Stimulated activated CD8-positive, alpha-beta memory T cell treated with anti-CD3 and anti-CD28 coated beads, Interleukin-4, amount 100 ng/mL, for 48 hours (primary cell): ENCODE data around the gene RNASE1.

Source experiments
- DNase-seq: peaks from one replicate; pipeline ENCODE4 v3.0.0-alpha.2; 2020

Gene RNASE1

DNA sequence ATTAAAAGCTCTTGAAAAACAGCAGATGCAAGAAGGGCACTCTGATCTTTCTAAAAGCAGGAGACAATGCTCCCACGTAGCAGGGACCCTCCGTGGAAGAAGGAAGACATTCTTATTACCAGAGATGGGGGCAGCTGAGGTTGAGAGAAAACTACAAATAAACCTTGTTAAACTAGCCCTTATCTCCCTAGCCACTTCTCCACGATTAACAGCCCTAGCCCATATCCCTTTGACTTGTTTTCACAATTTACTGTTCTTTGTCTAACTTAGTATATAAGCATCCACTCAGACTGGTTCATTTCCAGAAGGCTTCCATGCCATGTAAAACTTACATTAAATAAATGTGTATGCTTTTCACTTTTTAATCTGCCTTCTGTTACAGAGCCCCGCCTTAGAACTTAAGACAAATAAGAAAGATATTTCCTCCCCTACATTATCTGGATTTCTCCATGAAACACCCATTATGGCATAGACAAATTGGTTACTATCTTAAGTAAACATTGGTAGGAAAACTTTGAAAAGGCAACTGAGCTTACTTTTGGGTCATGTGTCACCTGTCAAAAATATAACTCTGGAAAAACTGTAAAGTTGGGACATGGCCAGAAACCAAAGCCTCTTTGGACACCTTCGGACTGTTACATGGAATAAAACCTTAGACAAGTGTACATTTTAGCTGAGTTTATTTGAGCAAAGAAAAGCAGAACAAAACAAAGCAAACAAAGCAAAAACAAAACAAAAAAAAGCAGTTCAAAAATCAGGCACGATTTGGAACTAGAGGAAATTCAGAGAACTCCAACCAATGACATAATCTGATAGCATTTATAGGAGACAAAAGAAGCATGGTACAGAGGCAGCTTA is 4.9 kb upstream of the RNASE1 start:
- DNase-seq = no peak

DNA sequence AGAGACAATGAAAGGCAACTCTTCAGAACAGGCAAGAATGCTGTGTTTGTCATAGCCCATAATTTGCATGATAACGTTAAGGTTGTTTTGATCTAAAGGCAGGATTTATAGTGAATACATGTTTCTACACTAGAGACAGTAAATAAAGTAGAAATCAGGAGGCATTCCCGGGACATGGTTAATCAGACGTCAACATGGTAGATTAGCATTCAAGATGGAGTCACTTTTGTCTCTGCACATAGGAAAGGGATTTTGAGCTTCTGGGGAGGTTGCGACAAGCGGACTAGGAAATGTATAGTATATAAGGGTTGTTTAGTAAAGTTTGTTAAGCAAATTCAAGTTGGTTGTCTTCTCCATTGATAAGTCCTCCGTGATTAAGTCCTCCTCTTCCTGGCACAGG is 2.8 kb upstream of the RNASE1 start:
- no peak for DNase-seq

DNA sequence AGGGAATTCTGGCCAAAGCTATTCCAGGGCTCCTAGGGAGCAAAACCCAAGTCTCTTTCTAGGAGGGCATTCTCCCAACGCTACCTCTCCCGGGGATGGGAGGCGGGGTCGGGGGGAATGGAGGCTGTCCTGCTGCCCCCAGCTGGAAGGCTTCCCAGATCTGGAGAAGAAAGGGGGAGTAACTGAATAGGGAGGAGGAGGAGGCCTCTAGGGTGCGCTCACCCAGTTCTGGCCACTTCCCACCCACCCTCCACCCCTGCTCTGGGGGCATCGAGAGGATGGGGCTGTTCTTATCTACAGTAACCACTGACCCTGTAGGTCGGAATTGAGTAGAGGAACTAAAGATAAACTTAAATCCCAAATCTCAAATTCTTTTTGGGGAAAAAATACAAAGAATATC is 579 bp upstream of the RNASE1 start:
- DNase-seq = no peak

DNA sequence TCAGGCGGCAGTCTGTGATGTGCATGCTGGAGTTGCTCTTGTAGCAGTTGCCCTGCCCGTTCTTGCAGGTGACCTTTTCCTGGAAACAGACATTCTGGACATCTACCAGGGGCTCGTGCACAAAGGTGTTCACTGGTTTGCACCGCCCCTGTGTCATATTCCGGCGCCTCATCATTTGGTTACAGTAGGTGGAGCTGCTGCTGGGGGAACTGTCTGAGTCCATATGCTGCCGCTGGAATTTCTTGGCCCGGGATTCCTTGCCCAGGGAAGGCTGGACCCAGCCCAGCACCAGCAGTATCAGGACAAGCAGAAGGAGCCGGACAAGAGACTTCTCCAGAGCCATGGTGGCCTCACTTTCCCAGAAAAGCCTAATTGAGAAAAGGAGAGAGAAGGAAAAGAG is 918 bp downstream of the RNASE1 start:
- DNase-seq = no peak

DNA sequence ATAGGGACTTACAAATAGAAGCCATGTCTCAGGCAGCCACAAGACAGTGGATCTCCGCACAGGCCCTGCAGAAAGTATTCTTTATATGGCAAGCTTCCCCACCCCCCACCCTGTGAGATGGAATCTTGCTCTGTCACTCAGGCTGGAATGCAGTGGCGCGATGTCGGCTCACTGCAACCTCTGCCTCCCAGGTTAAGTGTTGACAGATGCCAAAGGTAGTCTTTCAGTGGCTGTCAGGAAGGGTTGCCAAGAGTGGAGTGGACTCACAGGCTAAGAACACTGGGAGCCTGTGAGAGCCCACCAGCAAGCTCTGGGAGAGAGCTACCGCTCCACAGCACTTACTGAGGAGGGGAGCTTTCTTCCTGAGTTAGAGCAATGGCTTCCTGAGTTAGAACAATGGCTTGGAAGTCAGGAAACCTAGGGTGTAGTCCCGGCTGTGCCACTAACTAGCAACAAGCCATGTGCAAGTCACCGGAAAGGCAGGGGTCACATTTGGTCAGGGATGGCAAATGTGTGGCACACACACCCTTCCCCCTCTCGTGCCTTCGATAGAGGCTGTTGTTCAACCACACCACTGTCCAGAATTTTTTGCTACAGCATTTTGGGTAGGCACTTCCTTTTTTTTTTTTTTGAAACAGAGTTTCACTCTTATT is 2.6 kb downstream of the RNASE1 start:
- no peak for DNase-seq

DNA sequence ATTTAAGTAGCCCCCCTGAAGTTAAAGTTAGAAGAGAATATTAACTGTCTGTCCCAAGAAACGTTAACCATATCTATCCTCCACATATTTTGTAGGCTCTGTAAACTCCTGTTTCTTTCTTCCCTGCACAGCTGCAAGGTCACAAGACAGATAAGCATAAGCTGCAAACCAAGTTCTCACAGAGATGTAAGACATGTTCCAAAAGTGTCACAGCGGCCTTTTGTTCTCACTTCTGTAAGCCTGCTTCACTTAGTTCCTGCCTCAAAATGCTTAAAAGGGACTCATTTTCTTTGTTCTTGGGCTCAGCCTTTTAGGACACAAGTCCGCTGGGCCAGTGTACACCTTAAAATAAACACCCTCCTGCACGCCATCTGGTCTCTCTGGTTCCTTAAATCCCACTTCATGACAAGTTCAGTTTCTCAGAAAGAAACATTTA is 3.2 kb downstream of the RNASE1 start:
- no peak for DNase-seq

DNA sequence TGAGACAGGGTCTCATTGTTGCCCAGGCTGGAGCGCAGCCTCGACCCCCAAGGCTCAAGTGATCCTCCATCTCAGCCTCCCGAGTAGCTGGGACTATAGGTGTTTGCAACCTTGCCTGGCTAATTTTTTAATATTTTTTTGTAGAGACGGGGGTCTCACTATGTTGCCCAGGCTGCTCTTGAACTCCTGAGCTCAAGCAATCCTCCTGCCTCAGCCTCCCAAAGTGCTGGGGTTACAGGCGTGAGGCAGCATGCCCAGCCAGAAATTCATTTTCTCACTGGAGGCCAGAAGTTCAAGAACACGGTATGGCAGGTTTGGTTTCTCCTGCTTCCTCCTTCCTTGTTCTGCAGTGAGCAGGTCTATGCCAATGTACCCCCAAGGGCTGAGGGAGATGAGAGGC is 3.7 kb downstream of the RNASE1 start:
- DNase-seq = no peak

DNA sequence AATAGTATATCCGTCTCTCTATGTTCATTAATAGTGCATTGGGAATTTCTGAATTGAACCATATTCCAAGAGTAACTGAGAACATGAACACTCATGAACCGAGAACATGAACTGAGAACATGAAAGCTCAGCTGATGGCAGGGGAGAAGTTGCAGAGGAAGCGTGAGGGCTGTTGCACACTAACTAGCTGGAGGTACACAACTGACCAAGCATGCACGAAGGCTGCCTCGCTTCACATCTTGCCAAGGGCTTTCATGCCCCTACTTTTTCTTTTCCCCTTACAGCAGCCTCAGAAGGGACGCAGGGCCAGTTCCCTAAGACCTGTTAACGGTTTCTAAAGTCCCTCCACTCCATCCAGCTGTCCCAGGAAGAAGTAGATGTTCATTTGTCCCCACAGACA is 4.3 kb downstream of the RNASE1 start:
- no peak for DNase-seq

DNA sequence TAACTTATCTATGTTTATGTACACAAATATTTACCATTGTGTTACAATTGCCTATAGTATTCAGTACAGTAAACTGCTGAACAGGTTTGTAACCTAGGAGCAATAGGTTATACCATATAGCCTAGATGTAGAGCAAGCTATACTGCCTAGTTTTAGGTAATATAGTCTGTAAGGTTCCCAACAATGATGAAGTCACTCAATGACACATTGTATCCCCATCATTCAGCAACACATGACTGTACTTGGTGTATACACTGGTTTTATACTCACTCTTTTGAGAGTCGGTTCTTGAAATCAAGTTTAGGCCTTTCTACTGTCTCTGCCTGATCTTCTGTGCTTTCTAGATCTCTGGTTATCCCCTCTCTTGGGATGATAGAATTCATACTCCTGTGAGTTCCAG is 5.5 kb downstream of the RNASE1 start:
- no peak for DNase-seq

DNA sequence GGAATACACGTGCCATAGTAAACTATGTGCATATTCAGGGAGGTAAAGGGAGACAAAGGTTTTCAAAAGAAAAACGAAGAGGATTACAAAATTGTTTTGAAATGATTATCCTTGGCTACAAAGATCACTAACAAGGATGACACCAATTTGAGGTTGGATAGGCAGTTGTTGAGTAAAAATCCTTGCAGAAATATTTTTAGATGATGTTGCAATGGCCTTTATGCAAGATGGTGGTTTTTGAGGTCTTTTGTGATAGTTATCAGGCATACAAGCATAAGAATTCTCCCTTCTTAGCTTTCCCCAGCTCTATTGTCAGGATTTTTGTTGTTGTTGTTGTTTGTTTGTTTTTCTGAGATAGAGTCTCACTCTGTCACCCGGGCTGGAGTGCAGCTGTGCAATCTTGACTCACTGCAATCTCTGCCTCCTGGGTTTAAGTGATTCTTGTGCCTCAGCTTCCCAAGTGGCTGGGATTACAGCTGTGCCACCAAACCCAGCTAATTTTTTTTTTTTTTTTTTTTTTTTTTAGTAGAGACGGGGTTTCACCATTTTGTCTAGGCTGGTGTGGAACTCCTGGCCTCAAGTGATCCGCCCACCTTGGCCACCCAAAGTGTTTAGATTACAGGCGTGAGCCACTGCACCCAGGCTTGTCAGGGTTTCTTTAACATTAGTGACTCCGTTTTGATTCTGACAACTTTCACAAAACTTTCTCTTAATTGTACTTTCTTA is 7.8 kb downstream of the RNASE1 start:
- no peak for DNase-seq

DNA sequence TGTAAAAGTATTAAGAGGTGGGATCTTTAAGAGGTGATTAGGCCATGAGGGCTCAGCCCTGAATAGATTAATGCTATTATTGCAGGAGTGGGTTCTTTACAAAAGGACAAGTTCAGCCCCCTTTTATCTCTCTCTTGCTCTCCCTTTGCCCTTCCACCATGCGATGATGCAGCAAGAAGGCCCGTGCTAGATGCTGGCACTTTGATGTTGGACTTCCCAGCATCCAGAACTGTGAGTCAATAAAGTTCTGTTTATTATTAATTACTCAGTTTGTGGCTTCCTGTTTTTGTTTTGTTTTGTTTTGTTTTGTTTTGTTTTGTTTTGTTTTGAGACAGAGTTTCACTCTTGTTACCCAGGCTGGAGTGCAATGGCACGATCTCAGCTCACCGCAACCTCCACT is 10.1 kb downstream of the RNASE1 start:
- DNase-seq = no peak

DNA sequence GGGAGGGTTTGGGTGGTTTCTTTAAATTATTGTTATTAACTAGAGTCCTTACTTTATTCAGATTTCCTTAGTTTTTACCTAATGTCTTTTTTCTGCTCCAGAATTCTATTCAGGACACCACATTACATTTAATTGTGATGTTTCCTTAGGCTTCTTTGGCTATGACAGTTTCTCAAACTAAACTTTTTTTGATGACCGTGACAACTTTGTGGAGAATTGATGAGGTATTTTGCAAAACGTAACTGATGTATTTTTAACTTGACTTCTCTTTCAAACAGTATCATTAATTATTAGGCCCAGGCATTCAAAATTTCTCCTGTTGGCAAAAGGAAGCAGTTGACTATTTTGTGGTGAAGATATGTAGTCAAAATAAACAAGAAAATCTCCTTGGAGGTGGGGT is 11.0 kb downstream of the RNASE1 start:
- no peak for DNase-seq

DNA sequence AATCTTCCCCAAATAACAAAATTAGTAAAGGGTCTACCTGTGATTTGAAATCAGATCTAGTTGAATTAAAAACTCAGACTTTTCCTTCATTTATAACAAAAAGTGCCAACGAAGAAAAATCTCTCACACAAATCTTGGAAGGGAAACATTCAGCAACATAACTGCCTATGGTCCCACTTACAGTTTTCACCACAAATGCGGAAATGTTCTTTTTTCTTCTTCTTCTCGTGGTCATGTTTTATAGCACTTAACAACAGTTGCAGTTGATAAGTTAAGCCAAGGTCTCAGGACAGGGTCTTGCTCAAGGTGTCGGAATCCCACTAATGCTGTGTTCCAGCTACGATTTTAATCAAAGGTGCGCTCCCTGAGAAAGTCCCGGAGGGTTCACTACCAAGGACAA is 11.5 kb downstream of the RNASE1 start:
- DNase-seq = no peak

DNA sequence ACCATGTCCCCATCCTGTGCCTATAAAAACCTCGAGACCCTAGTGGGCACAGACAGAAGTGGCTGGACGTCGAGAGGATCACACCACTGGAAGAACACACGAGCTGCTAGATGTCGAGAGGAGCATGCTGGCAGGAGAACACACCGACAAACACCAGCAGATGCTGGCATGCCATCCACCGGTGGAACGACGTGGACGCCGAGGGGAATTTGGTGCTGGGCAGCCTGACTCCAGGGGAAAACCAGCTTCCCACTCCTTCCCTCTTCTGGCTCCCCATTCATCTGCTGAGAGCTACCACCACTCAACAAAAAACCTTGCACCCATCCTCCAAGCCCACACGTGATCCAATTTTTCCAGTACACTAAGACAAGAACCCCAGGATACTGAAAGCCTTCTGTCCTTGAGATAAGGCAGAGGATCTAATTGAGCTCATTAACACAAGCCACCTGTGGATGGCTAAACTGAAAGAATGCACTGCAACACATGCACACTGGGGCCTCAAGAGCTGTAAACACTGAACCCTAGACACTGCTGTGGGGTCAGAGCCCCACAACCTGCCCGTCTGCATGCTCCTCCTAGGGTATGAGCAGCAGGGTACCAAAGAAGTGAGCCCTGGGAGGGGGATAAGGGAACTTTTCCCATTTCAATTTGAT is 12.1 kb downstream of the RNASE1 start:
- DNase-seq = no peak

DNA sequence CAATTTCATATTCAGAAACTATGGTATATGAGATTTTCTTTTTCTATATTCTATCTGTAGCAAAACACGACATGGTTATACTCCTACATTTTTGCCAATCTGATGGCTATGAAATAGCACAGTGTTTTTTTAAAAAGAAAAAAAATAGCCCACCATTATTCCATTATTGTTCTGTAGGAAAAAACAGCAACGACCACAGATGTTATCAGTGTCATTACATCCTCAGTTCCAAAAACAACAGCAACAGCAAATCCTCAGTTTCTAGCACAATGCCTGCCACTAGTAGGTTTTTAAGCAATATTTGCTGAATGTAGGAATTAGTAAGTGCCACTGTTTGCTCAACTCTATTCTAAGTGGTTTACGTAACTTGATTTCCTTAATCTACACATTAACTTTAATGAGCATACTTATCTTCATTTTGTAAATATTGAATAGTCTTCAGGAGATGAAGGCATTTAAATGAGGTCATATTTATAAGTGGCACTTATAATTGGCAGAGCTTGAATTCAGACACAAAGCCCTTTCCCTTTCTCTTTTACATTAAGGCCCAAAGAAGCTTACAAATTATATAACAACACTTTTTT is 13.3 kb downstream of the RNASE1 start:
- no peak for DNase-seq

DNA sequence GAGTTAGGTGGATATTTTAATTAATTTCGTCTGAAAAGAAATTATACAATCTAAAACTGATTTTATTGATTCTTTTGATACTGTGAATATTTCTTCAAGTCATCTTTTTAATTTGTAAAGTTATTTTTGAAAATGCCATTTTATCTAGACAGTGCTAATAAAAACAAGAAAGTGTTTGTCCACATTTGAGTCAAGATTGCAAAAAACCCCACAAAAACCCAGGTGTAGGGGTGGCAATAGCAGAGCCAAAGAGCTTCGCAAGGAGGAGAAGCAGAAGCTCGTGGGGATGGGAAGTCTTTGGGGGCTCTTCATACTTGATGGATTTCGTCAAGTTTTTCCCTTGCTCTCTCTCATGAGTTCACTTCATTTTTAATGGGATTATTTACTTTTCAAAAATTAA is 15.6 kb downstream of the RNASE1 start:
- no peak for DNase-seq

DNA sequence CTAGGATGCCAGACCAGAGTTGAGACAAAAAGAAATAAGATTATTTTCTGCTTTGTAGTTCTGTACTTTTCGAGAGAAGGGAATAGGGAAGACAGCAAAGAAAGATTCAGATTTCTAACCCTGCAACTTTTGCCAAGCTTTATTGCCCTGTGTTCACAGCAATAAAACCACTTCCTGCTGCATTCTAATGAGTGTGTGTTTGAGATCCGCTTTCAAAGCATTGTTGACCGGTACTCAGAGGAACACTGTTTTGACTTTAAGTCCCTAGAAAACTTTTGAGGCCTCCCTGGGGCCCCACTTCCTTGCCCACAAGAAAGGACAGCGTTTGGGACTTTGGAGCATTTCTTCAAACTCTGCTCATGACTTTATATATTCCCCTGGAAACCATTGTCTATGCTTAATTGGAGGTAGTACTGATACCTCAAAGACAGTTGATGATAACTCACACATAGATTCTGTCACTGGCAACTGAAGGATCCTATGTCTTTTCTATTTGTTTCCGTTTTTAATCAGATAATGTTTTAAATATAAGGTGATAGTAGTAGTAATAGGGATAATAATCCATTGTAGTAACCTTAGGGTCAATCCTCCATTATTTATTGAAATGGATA is 20.3 kb downstream of the RNASE1 start:
- DNase-seq = no peak

DNA sequence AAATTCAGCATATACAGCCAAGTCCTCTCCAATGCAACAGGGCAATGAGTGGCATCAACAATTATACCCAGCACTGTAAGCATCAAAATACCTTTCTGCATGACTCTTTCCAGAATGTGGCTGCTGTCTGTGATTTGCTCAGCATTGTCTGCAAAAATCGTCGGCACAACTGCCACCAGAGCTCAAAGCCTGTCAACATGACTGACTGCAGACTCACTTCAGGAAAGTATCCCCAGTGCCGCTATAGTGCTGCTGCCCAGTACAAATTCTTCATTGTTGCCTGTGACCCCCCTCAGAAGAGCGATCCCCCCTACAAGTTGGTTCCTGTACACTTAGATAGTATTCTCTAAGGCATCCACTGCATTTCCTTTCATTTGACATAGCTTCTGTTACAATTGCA is 20.8 kb downstream of the RNASE1 start:
- DNase-seq = peak; percentile 29

DNA sequence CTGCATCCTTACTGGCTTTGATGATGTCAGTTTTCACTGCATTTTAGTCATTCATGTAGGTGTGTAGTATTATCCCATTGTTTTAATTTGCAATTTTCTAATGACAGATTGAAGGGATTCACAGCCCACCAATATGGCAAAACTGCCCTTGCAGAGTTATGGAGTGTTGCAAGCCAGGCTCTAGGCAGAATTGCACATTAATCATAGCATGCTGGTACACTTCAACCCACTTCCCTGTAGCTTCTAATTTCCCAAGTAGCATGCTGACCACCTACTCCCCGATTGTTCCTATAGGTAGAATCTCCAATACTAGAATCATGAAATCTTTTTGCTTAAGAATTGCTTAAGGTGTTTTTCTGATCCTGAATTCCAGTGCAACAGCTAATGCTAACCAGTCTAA is 26.7 kb downstream of the RNASE1 start:
- DNase-seq = no peak

DNA sequence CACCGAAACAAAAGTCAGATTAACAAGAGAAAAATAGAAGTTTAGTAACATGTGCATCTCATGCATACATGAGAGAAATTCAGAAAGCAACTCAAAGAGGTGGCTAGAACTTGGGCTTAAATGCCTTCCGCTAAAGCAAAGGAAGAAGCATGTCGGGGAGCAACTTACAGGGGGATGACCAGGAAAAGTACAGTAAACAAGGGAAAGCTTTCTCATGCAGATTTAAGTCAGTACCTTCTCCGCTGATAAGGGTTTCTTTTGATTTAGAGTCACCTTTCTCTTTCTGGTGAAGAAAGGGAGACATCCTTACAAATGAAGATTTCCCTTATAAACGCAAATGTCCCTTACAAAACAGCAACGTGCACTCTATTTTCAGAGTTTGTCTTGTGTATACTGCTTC is 27.6 kb downstream of the RNASE1 start:
- no peak for DNase-seq

DNA sequence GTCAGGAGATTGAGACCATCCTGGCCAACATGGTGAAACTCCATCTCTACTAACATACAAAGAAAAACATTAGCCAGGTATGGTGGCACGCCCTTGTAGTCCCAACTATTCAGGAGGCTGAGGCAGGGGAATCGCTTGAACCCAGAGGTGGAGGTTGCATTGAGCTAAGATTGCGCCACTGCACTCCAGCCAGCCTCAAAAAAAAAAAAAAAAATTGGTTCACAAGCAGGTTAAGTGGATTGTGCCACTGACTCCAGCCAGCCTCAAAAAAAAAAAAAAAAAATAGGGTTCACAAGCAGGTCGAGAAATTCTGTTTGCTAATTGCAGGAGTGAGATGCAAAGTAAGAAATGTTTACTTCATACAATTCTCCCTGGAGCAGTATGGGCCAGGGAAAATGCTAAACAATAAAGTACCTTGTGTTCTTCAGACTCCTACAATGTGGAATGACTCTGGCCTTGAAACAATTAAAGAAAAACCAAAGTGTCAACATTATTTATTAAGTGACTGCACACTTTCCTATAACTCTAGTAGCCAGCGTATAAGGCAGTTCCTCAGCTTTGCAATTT is 28.3 kb downstream of the RNASE1 start:
- no peak for DNase-seq

DNA sequence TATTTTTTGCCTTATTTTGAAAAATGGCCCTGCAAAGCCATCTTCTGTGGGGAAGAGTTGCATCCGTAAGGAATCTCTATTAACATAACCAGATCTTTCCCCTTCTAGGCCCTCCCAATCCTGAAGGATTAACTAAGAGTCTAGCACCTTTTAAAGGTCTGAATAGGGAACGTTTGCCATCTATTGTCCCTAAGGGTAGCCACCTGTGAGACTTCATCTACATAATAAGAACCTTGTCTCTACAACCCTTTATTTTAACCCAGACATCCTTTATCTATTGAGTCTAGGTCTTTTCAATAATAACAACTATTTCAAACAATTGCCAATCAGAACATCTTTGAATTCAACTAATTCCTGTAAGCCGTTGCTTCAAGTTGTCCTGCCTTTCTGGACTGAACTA is 30.0 kb downstream of the RNASE1 start:
- DNase-seq = no peak
